Lower leg skin (tissue), 3 donors: ENCODE measurements around the gene OTUD6A.

Source experiments
- CTCF ChIP-seq, 3 donors: fragments of 450-650 bp; IDR thresholded peaks; one replicate each; pipeline ENCODE4 v1.5.1; 2016; ENCODE audit warnings: antibody characterized with exemption in 3 of 3, mild to moderate bottlenecking in 3 of 3, moderate library complexity in 2 of 3
- POLR2A ChIP-seq, 2 donors: fragments of 450-650 bp; IDR thresholded peaks; one replicate each; pipeline ENCODE4 v1.6.1; 2016 to 2017; ENCODE audit warnings: antibody characterized with exemption in 2 of 2, mild to moderate bottlenecking in 1 of 2, moderate library complexity in 1 of 2

- no peak for TF ChIP-seq POLR2A (IDR thresholded peaks at IDR 0.05)
- TF ChIP-seq CTCF (IDR thresholded peaks at IDR 0.05): no peak
Observed at GRCh38 chrX:70026112-70026850, 36.0 kb upstream of the OTUD6A start.
